Cardiac muscle cell (in vitro differentiated cells and primary cell): ENCODE measurements around the gene APOBR. TPM values are rescaled to one million over a fixed set of nuclear protein-coding genes. Genes with fewer than 3 reads are reported as not detected.

Experiments used
- DNase-seq, 2 donors: peaks; one replicate each; pipeline versions ENCODE4 v3.0.0 to v3.0.0-alpha.2; 2010 to 2017; ENCODE audit warnings: low read depth in 1 of 2, low spot score in 1 of 2
- H3K27ac ChIP-seq: fragments of 200-600 bp; sonication (generic); 2 replicates; pipeline ENCODE4 v1.5.1; 2016
- H3K27me3 ChIP-seq: fragments of 200-600 bp; sonication (generic); 2 replicates; pipeline ENCODE4 v1.6.0; 2016; ENCODE audit warnings: control low read depth
- H3K36me3 ChIP-seq: fragments of 200-600 bp; sonication (generic); 2 replicates; pipeline ENCODE4 v1.5.1; 2016; ENCODE audit warnings: control low read depth
- H3K4me1 ChIP-seq: fragments of 200-600 bp; sonication (generic); 2 replicates; pipeline ENCODE4 v1.8.1; 2017; ENCODE audit warnings: low read depth, mild to moderate bottlenecking, mixed run types
- H3K4me3 ChIP-seq: fragments of 200-600 bp; sonication (generic); 2 replicates; pipeline ENCODE4 v1.5.1; 2016; ENCODE audit warnings: mild to moderate bottlenecking
- H3K9me3 ChIP-seq: fragments of 200-600 bp; sonication (generic); 2 replicates; pipeline ENCODE4 v1.5.1; 2017; ENCODE audit warnings: low read depth, mild to moderate bottlenecking, control low read depth
- CTCF ChIP-seq: IDR thresholded peaks from 2 replicates; pipeline ENCODE4 v1.5.1; 2012; ENCODE audit warnings: low read depth, mild to moderate bottlenecking, low read length
- polyA plus RNA-seq: library from polyadenylated mRNA; unstranded; fragments of >200 nt; fragmentation: Nextera tagmentation; extraction: Ambion mirVana; gene quantifications from 2 replicates; pipeline ENCODE4 v1.2.1, GENCODE V29; 2016
- total RNA-seq: library from RNA; depleted of rRNA; stranded (reverse); fragments of >200 nt; gene quantifications from 2 replicates; pipeline ENCODE4 v1.2.3, GENCODE V29; 2016

The APOBR gene
- total and polyA plus RNA-seq, 2 experiments from 2014 or later = 0.39 TPM; not detected in 1

DNA sequence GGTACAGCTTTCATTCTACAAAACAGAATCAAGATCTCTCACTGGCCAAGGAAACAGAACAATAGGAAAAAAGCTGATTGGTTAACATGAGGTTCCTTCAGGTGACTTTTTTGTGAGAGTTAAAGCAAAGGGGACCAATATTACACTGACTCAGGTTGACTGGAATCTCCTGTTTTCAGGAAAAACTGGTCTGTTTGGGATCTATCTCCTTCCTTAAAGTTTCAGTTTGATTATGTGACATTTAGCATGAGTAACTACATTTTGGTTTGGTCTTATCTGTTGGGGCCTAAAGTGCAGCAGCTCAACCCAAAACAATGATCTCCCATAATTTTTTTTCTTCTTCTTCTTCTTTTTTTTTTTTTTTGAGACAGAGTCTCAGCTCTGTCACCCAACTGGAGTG lies 34.7 kb downstream of the APOBR start:
- no peak for DNase-seq
- Histone ChIP-seq H3K4me1 (no peaks in the 10 kb centered on the region), H3K36me3 (no peaks in the 10 kb centered on the region), H3K9me3 (no peaks in the 10 kb centered on the region), H3K27ac (no peak overlapping the region), H3K4me3 (no peak overlapping the region), H3K27me3 (no peaks in the 10 kb centered on the region)
- TF ChIP-seq CTCF = no peak

GRCh38 chr16:28531777-28532744 lies 37.6 kb downstream of the APOBR start:
- no peaks in the 10 kb centered on the region for H3K36me3 ChIP-seq
- H3K27me3 ChIP-seq = no peaks in the 10 kb centered on the region
- TF ChIP-seq CTCF = no peak
- H3K4me1 ChIP-seq = no peaks in the 10 kb centered on the region
- no peak overlapping the region for H3K4me3 ChIP-seq
- peak; percentile 47 to 56 for DNase-seq
- no peaks in the 10 kb centered on the region for H3K9me3 ChIP-seq
- no peak overlapping the region for H3K27ac ChIP-seq

- Histone ChIP-seq H3K4me1 (no peaks in the 10 kb centered on the region), H3K27ac (no peak overlapping the region), H3K4me3 (no peak overlapping the region), H3K9me3 (no peaks in the 10 kb centered on the region), H3K36me3 (no peaks in the 10 kb centered on the region), H3K27me3 (no peaks in the 10 kb centered on the region)
- TF ChIP-seq CTCF = no peak
- DNase-seq = no peak
Observed at GRCh38 chr16:28532940-28533647, 38.7 kb downstream of the APOBR start.

- peak in 1 of 2 donors; percentile 80 for DNase-seq
- no peak for TF ChIP-seq CTCF
- no peak overlapping the region for H3K27ac ChIP-seq
- no peaks in the 10 kb centered on the region for H3K4me1 ChIP-seq
- H3K36me3 ChIP-seq = no peaks in the 10 kb centered on the region
- H3K4me3 ChIP-seq = no peak overlapping the region
- no peaks in the 10 kb centered on the region for H3K9me3 ChIP-seq
- H3K27me3 ChIP-seq = no peaks in the 10 kb centered on the region
Observed at GRCh38 chr16:28534542-28535373, 40.3 kb downstream of the APOBR start.

GRCh38 chr16:28537076-28537475 lies 42.6 kb downstream of the APOBR start:
- TF ChIP-seq CTCF = no peak
- Histone ChIP-seq H3K9me3 (no peaks in the 10 kb centered on the region), H3K36me3 (no peaks in the 10 kb centered on the region), H3K27ac (no peak overlapping the region), H3K4me1 (no peaks in the 10 kb centered on the region), H3K4me3 (no peak overlapping the region), H3K27me3 (no peaks in the 10 kb centered on the region)
- DNase-seq = no peak
